ENCODE results near the gene SORBS2. TPM values are rescaled to one million over a fixed set of nuclear protein-coding genes. Genes with fewer than 3 reads are reported as not detected.

Gene SORBS2
- total and polyA plus RNA-seq, 2 of the 8 experiments (the other 6 are each of a cell fraction or from before 2014, with no cell fraction given) = 73.0 to 87.1 TPM

- TF ChIP-seq EGR1 (IDR thresholded peaks at IDR 0.05; ENCODE audit: borderline replicate concordance, low read depth, low read length) (no peak), NANOG (IDR thresholded peaks at IDR 0.05; ENCODE audit: insufficient read depth, low read depth, low read length, poor library complexity, severe bottlenecking) (no peak)
Measured at GRCh38 chr4:185681604-185682003, 130.4 kb downstream of the SORBS2 start (continued).
